GM10248 (cell line): ENCODE results near the gene WEE2.

Experiments
- CTCF ChIA-PET: fragments of 300-600 bp; sonication (Branson Sonifier 250); formaldehyde crosslinking; extraction: SDS; loops from one replicate; lab custom pipeline; 2021; ENCODE audit warnings: antibody characterized with exemption; lab: Yijun Ruan, JAX
- POLR2A ChIA-PET: fragments of 350-650 bp; sonication (Branson Sonifier 250); formaldehyde crosslinking; extraction: SDS; loops from one replicate; lab custom pipeline; 2020; ENCODE audit warnings: antibody characterized with exemption; lab: Yijun Ruan, JAX
- DNase-seq: peaks from one replicate; pipeline ENCODE4 v3.0.0; 2012; ENCODE audit errors: extremely low spot score
- CTCF ChIP-seq: IDR thresholded peaks from 2 replicates; pipeline ENCODE4 v1.5.1; 2012; ENCODE audit warnings: mild to moderate bottlenecking, low read depth; ENCODE audit errors: extremely low read depth, missing control alignments, control extremely low read depth

WEE2 gene

GRCh38 chr7:141700848-141701371 is 7.2 kb upstream of the WEE2 start:
- ChIA-PET POLR2A (interaction anchor here (0.6 kb wide), 1 partner anchor 89 kb away, joined by 3 read pairs; the partner anchor contains the start of gene TAS2R5), CTCF (interaction anchor here (1.1 to 3.8 kb wide), 9 partner anchors 9 to 51 kb away, joined by 3 to 13 read pairs (median 5); partner anchors contain the start of genes SSBP1 and WEE2)
- TF ChIP-seq CTCF = no peak
- DNase-seq = no peak

DNA sequence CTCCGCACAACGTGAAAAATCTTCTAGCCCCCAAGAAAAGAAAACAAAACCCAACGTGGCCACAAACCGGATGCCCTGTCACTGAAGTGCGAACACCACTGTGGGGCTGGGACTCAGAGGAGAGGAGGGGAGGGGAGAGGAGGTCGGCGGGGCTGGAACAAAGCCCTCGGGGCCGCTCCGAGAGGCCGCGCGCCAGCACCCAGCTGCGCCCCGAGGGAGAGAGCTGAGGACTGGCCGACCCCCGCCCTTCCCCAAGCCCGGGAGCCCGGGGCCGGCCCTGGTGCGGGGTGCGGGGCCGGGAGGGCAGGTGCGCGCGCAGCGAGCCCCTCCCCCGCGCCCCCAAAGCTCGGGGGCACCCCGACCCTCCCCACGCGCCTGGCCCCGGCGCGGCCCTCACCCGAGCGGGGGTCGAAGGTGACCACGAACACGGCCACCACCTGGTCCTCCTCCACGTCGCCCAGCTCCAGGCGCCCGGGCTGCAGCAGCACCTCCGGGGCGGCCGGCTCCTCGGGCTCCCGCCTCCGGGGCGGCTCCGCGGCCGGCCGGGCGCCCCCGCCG is 6.6 kb upstream of the WEE2 start:
- no peak for TF ChIP-seq CTCF
- peak; percentile 86 for DNase-seq
- ChIA-PET CTCF (interaction anchor here (1.1 to 3.8 kb wide), 9 partner anchors 8 to 52 kb away, joined by 3 to 13 read pairs (median 5); partner anchors contain the start of genes SSBP1 and WEE2), POLR2A (interaction anchor here (0.5 to 0.6 kb wide), 2 partner anchors 89 to 782 kb away, joined by 3 to 4 read pairs; partner anchors contain the start of gene TAS2R5)

DNA sequence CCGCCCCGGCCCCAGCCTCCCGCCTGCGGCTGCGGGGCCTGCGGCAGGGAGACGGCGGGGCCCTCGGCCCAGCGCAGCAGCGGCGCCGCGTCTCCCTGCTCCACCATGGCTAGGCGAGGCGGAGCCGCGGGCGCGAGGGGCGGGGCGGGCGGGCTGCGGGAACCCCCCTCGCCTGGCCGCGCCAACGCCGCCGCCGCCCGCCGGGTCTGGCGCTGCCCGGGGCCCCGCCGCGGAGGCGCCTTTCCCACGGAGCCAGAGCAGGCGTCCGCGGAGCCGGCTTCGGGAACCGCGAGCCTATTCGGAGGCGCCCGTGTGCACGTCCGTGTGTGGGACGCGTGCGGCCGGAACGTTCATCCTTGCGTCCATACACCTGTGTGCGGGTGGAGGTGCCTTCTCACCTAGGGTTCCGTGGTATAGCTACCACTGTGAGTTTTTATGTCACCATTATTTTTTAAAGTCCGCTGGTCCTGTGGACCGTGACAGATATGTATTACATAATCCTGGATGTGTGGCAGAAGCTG is 6.0 kb upstream of the WEE2 start, which contains the start of gene DENND11:
TSS of gene DENND11 (minus strand) at position 120 of the 521 bp plus-strand sequence. CDS start at position 107, 13 bp downstream.
- ChIA-PET POLR2A (interaction anchor here (0.5 kb wide), 1 partner anchor 783 kb away, joined by 4 read pairs; no protein-coding TSS in a partner anchor), CTCF (interaction anchor here (1.1 to 2.3 kb wide), 11 partner anchors 13 to 52 kb away, joined by 3 to 7 read pairs (median 5); partner anchors contain the start of gene SSBP1)
- TF ChIP-seq CTCF = no peak
- DNase-seq = peak; percentile 82

DNA sequence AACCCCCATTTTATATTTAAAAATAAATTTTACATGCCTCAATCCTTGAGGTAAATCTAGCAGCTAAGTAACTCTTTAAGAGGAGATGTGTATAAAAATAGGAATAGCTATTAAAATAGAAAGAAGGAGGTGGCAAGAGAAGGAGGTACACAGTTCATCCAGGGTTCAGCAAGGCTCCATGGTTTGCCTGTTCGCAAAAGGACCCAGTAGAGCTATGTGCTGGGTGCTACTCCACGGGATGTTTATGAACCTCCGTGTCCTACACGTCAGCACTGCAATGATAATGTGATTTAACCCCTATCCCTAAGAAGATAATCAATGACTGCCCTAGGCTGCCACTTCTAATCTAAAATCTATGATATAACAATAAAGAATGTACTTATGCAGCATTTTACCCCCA is 5.3 kb upstream of the WEE2 start:
- POLR2A ChIA-PET = no interaction called here
- DNase-seq = no peak
- no peak for TF ChIP-seq CTCF
- CTCF ChIA-PET = interaction anchor here (1.1 to 2.3 kb wide), 8 partner anchors 12 to 48 kb away, joined by 3 to 7 read pairs (median 4); partner anchors contain the start of gene SSBP1

DNA sequence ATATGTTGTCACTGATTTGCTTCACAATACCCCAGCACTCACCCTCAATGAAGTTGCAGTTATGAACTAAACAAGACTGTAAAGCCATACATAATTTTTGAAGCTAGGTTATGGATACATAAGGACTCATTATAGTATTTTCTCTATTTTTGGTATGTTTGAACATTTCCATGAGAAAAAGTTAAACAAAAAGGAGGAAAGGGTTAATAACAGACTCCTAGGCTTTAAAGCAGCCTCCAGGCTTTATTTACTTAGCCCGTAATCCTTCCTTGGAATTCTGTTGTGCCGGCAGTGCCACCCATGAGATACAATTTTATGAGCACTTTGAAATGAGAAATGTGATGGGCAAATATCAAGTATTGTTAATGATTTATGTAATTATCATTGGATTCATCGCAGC is 4.0 kb upstream of the WEE2 start:
- TF ChIP-seq CTCF = no peak
- ChIA-PET POLR2A (no interaction called here), CTCF (interaction anchor here (1.0 to 2.0 kb wide), 2 partner anchors 13 to 34 kb away, joined by 3 to 7 read pairs; partner anchors contain the start of gene SSBP1)
- DNase-seq = no peak

DNA sequence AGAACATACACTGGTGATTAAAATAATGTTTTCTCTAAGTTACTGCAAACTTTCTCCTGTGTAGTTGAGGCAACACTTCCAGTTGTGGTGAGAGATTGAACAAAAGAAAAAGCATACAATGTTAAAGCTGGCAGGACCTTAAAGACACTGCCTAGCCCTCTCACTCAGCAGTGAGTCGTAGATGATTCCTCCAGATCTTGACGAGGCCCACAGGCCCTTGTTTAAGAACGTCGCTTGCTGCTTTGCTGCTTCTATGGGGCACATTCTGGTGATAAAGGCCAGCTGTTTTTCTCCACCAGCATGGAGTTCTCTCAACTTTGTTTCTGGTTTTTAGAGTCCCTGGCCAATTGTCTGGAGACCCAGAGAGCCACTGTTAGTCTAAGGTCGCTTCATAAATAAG is 3.4 kb upstream of the WEE2 start:
- ChIA-PET CTCF (interaction anchor here (1.0 kb wide), 1 partner anchor 12 kb away, joined by 3 read pairs; no protein-coding TSS in a partner anchor), POLR2A (no interaction called here)
- no peak for DNase-seq
- TF ChIP-seq CTCF = no peak
